Putamen (tissue), 1 donor: Measurements from ENCODE around the gene ZNF287.

Experiments
- DNase-seq: peaks from one replicate; pipeline ENCODE4 v3.0.0-alpha.2; 2016; ENCODE audit warnings: low spot score

ZNF287 gene

GRCh38 chr17:16516594-16517051 lies 52.4 kb downstream of the ZNF287 start:
- DNase-seq = peak; percentile 70

- no peak for DNase-seq
Measured at GRCh38 chr17:16515933-16516332, 53.1 kb downstream of the ZNF287 start.

DNA sequence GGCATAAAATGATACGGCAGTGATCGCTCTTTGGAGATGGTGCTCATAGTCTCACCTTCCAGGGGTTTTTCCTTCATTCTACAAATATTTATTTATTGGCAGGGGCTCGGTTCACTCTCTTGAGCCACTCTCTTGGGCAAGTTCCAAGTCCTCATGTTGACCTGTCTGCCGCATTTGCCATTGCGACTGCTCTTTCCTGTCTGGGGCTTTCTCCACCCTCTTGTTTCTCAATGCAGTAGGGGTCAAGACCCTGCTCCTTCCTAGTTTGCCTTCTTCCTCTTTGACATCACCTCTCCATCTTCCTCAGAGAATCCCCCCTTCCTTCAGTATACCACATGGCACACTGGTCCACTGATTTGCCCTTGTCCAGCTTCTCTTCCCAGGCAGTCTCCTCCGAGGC lies 55.1 kb downstream of the ZNF287 start:
- no peak for DNase-seq

- DNase-seq = no peak
Measured at GRCh38 chr17:16512011-16512410, 57.0 kb downstream of the ZNF287 start.

GRCh38 chr17:16511593-16511992 lies 57.4 kb downstream of the ZNF287 start:
- DNase-seq = no peak

DNA sequence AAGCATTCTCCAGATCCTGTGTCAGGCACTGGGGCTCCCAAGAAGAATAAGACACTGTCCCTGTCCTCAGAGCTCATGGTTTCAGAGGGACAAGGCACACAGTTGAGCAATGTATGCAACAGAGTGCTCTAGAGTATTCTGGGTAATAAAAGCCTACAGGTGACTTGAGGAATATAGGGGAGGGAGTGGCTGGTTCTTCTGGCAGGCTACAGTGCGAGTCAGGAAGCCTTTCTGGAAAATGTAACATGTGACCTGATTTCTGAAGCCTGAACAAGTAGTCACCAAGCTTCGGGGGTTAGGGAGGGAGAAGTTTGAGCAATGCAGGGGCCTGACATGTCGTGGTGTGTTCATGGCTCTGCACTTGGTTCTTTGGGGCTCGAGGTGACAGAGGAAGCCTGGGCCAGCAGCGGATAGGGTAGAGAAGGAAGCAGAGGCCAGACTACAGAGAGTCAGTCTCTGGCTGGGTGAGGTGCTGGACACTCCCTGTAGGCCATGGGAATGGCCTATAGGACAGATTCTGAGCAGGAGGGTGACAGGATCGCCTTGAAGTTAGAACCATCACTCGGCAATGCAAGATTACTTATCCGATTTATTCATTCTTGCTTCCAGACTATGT lies 61.0 kb downstream of the ZNF287 start:
- no peak for DNase-seq

- DNase-seq = no peak
Measured at GRCh38 chr17:16506188-16506587, 62.8 kb downstream of the ZNF287 start.

DNA sequence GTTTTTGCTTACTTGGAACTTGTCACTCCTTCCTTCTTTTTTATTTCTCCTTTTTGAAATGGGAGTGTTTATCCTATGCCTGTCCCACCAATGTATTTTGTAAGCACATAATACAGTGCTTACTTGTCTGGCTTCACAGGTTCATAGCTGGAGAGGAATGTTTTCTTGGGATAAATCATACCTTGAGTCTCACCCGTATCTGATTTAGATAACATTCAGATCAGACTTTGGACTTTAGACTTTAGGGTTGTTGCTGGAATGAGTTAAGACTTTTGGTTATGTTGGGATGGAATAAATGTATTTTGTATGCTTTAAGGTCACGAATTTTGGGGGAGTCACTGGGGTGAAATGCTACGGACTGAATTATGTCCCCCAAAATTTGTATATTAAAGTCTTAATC lies 64.0 kb downstream of the ZNF287 start:
- no peak for DNase-seq
